Measurements from ENCODE around the gene CCR7.

Gene CCR7

GRCh38 chr17:40515491-40516041 is 49.7 kb downstream of the CCR7 start:
- DNase-seq (ENCODE audit: low spot score), result no peak

DNA sequence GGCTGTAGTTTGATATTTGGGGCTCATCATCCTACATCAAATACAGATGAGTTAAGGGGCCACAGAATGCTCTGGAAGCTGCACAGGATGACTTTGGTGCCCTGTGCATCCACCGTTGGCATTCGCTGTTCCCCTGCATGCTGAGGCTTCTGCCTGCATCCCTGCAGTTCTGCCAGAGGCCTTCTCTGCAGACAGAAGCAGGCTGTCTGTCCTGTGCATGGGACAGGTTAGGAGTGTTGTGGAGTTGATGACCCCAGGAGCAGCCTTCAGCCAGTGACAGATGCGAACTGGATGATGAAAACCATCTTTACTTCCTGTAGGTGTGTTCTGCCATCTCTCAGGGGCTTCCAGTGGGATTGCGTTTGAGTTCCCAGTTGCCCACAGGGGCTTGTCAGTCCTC is 50.3 kb downstream of the CCR7 start:
- DNase-seq (ENCODE audit: low spot score), result no peak

DNA sequence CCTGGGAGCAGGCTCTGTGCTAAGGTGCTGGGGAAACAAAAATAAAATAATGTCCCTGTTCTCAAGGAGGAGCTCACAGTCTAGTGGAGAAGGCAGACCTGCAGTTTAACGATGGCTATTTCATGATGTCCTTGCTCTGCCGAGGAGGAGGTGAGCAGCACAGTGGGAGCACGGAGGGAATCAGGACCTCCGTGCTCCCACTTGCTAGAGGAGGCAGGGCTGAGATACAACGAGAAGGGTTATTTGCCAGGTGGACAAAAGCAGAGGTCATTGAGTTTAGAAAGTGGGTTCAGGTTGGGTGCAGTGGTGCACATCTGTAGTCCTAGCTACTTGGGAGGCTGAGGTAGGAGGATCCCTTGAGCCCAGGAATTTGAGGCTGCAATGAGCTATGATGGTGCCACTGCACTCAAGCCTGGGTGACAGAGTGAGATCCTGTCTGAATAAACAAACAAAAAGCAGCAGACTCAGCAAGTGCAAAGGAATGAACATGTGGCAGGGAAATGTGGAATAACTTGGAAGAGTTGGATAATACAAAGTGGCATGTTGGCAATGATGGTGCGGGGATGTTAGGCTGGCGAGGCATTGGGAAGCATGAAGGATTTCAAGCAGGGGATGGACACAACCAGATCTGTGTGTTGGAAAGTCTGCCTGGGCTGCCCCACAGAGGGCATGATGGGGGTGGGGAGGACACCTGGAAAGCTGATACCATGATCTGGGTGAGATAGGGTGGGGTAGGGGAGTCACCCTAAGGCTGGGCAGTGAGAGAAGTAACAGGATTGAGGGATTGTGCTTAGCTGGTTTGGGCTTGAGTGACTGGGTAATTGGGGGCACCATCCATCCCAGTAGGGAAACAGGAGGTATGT is 51.0 kb downstream of the CCR7 start:
- no peak for DNase-seq (ENCODE audit: low spot score)

DNA sequence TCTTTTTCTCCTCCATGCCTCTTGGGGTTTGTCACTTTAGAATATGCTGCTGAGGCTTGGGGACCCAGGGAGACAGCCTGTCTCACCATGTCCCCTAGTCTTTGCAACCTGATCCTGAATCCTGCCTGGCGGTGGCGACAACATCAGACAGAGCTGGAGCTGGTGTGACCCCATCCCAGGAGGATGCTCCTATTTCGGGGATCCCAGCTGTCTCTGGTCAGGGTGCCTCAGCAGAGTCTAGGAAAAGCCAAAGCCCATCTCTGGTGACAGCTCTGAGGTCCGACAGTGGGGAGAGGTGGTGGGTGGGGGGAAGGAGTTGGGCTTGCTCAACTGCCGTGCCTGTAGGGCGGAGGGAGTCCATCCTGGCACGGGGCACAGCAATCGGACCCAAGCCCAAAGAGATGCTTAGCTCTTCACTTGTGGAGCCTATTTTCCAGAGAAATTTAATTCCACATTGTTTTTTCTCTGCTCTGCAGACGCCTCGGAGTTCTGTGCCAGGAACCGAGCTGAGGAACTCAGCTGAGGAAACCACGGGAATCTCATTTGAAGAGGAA is 53.5 kb downstream of the CCR7 start:
- no peak for DNase-seq (ENCODE audit: low spot score)

- DNase-seq (ENCODE audit: low spot score), result no peak
Measured at GRCh38 chr17:40511136-40511535, 54.1 kb downstream of the CCR7 start.

- DNase-seq (ENCODE audit: low spot score), result no peak
Measured at GRCh38 chr17:40510328-40510648, 55.0 kb downstream of the CCR7 start.

DNA sequence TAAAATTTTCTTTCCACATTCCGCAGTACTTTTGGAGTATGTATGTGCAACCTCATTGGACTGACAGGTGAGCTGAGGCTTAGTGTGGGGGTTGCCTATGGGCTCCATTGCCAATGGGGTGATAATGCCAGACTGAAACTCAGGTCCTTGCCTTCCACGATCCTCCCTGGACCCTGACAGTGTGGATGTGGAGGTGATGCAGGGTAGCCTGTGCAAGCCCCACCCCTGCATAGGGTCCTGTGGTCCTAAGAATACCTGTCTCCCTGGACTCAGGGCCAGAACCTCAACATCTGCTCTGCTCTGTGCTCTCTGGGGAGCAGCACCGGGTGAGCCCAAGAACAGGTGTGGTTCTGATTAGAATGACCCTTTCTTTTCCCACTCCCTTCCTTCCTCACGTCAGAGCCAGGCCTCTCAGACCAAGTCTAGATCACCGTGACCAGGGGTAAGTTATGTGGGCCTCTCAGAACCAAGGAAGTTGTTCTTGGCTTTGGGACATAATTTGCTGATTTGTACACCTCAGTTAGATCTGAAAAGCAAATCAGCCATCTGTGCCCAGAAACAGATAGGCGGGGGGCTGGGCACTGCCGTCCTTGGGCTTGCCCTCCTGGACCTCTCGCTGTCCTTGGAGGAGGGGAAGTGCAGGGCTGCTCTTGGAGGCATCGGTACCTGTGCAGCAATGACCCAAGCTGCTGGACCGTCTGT is 55.5 kb downstream of the CCR7 start:
- no peak for DNase-seq (ENCODE audit: low spot score)

DNA sequence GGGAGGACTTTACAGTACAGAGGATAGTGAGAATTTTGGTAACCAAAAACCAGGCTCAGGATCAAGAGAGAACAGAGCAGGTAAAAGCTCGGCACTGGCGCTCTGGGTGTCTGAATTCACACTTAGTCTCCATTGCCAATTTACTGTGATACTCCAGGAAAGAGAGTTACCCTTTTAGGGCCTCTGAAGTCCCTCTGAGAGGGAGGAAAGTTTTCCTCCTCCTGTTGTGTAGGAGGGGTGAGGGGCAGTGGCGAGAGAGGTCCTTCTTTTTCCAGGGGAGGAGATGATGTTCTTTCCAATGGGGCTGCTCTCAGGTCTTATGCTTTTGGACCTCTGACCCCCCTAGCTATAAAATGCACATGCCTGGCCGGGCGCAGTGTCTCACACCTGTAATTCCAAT is 58.5 kb downstream of the CCR7 start:
- no peak for DNase-seq (ENCODE audit: low spot score)
